ENCODE results near the gene BCAP29.

Gene BCAP29

GRCh38 chr7:107661865-107662379 is 81.9 kb downstream of the BCAP29 start:
- DNase-seq (ENCODE audit: low read depth in 3 of 3, low spot score in 1 of 3) = no peak

DNA sequence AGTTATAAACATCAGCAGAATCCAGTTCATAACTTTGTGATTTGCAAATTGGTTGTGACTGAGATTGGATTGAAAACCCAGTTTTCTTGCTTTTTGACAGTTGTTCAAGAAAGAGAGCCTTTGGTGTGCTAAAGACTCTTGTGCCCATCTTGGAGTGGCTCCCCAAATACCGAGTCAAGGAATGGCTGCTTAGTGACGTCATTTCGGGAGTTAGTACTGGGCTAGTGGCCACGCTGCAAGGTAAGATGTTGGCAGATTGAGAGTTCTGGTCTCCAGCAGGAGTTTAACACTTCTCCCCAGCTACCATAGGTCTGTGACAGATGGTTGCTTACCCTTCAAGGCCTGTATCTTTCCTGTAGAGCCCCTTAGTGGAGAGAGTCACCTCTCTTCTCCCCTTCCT is 83.2 kb downstream of the BCAP29 start:
- no peak for DNase-seq (ENCODE audit: low read depth in 3 of 3, low spot score in 1 of 3)

DNA sequence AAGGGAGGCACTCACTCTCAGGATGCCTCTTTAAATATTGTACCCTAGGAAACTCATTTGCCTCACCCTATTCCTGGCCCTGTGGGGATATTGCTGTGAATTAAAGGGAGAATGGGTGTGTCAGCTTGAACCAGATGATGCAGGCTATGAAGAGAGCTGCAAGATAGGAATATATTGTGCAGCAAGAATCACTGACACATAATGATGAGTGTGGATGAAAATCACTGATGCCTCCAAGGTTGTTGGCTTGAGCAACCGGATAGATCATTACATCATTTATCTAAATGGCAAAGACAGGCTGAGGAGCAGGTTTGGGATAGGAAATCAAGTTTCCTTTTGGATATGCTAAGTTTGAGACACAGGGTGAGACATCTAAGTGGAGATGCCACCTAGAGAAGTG is 86.7 kb downstream of the BCAP29 start:
- no peak for DNase-seq (ENCODE audit: low read depth in 3 of 3, low spot score in 1 of 3)

DNA sequence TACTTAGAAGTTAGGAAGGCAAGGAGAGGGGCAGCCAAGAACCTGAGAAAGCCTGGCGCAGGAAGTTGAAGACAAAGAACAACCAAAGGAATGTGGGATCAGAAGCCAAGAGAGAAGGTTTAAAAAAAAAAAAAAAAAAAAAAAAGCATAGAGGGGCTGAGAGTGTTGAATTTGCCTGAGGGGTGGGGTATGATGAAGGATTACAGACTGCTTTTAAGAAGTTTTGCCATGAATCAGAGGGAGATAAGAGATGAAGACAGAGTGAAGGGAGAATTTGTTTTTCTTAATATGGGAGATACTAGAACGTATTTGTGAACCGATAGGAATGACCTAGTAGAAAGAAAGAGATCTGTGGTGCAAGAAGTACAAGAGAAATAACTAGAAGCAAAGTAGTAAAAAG is 87.3 kb downstream of the BCAP29 start:
- no peak for DNase-seq (ENCODE audit: low read depth in 3 of 3, low spot score in 1 of 3)

GRCh38 chr7:107668296-107668695 is 88.2 kb downstream of the BCAP29 start:
- DNase-seq (ENCODE audit: low read depth in 3 of 3, low spot score in 1 of 3) = no peak

Data from stimulated activated CD4-positive, alpha-beta T cell treated with anti-CD3 and anti-CD28 coated beads, TNF-alpha, amount 100 ng/mL, for 1 hour (primary cell).